ENCODE data around the gene CFAP100.

Gene CFAP100

GRCh38 chr3:126394179-126394976 is at the start of gene CFAP100:
Gene CFAP100 (plus strand): TSS chr3:126394909. CDS start chr3:126396001, 1,092 bp downstream.
- no peak for DNase-seq

- no peak for DNase-seq
Measured at GRCh38 chr3:126345231-126345630, 49.5 kb upstream of the CFAP100 start.

- no peak for DNase-seq
Measured at GRCh38 chr3:126345641-126346460, 48.9 kb upstream of the CFAP100 start.

GRCh38 chr3:126346466-126346865 is 48.2 kb upstream of the CFAP100 start:
- DNase-seq = no peak

- no peak for DNase-seq
Measured at GRCh38 chr3:126347543-126348161, 47.1 kb upstream of the CFAP100 start.

GRCh38 chr3:126348308-126348920 is 46.3 kb upstream of the CFAP100 start:
- no peak for DNase-seq

- DNase-seq = no peak
Measured at GRCh38 chr3:126349071-126349470, 45.6 kb upstream of the CFAP100 start.

- no peak for DNase-seq
Measured at GRCh38 chr3:126349611-126350501, 44.9 kb upstream of the CFAP100 start.

GRCh38 chr3:126350502-126351085 is 44.1 kb upstream of the CFAP100 start:
- DNase-seq = no peak

- DNase-seq = no peak
Measured at GRCh38 chr3:126351086-126351770, 43.5 kb upstream of the CFAP100 start.

GRCh38 chr3:126351771-126352475 is 42.8 kb upstream of the CFAP100 start:
- no peak for DNase-seq

GRCh38 chr3:126352476-126353454 is 41.9 kb upstream of the CFAP100 start:
- no peak for DNase-seq

GRCh38 chr3:126353694-126354321 is 40.9 kb upstream of the CFAP100 start:
- DNase-seq = no peak

- DNase-seq = no peak
Measured at GRCh38 chr3:126354776-126355175, 39.9 kb upstream of the CFAP100 start.

GRCh38 chr3:126355251-126355650 is 39.5 kb upstream of the CFAP100 start:
- DNase-seq = no peak

GRCh38 chr3:126355777-126356372 is 38.8 kb upstream of the CFAP100 start:
- no peak for DNase-seq

- no peak for DNase-seq
Measured at GRCh38 chr3:126356373-126357264, 38.1 kb upstream of the CFAP100 start.

Measured in NCI-H1417 treated with DMSO at 0.1 percent for 48 hours (cell line).